Ecto neural progenitor cell (in vitro differentiated cells): ENCODE measurements around the gene CCDC97.
"Not testable (repeated sequence)": the region's sequence is repeated elsewhere in the genome, so short reads cannot be mapped to it uniquely, and the experiment has no call there.

Source experiments
- DNase-seq: peaks from one replicate; pipeline ENCODE4 v3.0.0-alpha.2; 2018; ENCODE audit warnings: low spot score

Gene CCDC97

DNA sequence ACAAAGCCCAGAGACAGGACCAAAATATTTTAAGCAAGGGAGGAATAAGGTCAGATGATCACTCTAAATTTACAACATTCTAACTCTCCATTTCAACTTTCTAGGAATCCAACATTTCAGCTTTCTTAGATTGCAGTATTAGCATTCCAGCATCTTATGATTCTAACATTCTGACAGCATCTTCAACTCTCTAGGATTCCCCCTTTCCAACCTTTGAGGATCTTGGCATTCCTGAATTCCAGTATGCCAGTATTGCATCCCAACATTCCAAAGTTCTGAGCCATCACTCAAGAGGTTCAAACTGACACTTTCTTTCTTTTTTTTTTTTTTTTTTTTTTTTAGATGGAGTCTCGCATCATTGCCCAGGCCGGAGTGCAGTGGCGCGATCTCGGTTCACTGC is 30.0 kb downstream of the CCDC97 start:
- DNase-seq: no peak

- no peak for DNase-seq
Measured at GRCh38 chr19:41341669-41342490, 31.9 kb downstream of the CCDC97 start.

GRCh38 chr19:41344162-41344561 is 34.2 kb downstream of the CCDC97 start:
- DNase-seq: no peak

DNA sequence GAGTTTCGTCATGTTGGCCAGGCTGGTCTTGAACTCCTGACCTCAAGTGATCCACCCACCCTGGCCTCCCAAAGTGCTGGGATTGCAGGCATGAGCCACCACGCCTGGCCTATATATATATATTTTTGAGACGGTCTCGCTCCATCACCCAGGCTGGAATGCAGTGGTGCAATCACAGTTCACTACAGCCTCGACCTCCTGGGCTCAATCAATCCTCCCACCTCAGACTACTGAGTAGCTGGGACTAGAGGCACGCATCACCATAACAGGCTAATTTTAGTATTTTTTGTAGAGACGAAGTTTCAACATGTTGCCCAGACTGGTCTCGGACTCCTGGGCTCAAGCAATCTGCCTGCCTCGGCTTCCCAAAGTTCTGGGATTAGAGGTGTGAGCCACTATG is 36.9 kb downstream of the CCDC97 start:
- not testable (repeated sequence) for DNase-seq

GRCh38 chr19:41350735-41351338 is 40.9 kb downstream of the CCDC97 start:
- DNase-seq: no peak

DNA sequence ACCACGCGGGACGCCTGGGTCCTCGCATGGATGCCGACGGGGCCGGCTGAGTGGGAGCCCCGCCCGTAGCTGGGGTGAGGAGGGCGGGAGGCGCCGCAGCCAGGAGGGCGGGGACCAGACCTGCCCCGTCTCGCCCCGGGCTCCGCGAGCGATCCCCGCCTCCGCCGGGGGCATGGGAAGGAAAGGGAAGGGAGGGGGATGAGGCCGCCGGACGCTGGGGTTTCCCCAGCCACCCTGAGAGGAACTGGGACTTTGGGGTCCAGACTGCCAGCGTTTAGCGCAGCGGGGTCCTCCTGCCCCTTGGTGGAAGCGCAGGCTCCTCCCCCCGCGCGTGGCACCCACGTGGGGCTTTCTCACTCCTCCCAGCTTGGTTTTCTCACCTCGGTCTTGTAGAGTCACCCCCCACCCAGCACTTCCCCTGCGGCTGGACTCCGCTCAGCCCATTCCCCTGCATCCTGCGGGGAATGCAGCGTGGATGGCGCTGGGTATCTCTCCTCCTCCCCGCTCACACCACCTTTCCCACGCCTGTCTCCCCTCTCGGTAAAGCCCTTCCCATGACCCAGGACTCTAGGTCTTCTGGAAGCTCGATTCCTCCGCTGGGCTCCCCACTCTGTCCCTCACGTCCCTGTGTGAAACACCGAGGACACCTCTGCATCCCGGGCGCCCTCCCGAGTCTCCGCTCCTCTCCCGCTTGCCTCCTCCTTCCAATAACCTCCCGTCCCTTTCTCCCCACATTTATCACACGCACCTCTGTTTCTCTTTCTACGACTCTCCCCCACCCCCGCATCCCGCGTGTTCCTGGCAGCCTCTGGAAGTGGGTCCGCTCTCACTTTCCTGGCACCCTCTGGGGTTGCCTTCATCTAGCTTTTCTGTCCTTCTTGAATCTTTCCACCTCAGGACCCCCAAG is 41.6 kb downstream of the CCDC97 start:
- DNase-seq: peak; percentile 61

- no peak for DNase-seq
Measured at GRCh38 chr19:41352279-41352608, 42.3 kb downstream of the CCDC97 start.

DNA sequence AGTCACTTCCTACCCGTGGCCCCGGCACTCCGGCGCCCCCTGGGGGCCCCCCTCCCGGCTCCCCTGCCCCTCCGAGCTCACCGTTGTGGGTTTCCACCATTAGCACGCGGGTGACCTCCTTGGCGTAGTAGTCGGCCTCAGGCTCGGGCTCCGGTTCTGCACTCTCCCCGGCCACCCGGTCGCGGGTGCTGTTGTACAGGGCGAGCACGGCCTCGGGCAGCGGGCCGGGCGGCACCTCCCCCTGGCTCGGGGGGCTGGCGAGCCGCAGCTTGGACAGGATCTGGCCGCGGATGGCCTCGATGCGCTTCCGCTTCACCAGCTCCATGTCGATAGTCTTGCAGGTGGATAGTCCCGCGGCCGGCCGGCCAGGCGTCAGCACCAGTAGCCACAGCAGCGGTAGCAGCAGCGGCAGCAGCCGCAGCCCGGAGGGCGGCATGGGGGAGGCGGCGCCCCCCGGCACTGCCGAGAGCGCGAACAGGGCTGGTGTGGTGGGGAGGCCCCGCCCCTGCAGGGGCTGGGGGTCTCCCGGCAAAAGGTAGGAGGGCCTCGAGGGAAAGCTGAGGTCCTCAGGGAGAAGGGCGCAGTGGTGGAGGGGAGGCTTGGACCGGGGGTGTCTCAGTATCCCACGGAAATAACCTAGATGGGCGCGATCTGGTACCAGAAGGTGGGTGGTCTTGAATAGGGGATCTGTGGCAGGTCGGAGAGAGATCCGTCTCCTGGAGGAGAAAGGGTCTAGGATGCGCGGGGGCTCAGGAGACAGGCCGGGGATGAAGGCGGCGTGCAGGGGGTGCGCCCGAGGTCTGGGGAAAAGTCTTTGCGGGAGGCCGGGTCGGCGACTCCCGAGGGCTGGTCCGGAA is 42.9 kb downstream of the CCDC97 start:
- DNase-seq: peak; percentile 80

GRCh38 chr19:41353466-41354342 is 43.7 kb downstream of the CCDC97 start, which contains the start of gene TGFB1:
TGFB1 (minus strand) TSS chr19:41353922; CDS start chr19:41353044, 878 bp downstream.
- DNase-seq: peak; percentile 84

GRCh38 chr19:41354343-41354953 is 44.5 kb downstream of the CCDC97 start:
- DNase-seq: no peak

DNA sequence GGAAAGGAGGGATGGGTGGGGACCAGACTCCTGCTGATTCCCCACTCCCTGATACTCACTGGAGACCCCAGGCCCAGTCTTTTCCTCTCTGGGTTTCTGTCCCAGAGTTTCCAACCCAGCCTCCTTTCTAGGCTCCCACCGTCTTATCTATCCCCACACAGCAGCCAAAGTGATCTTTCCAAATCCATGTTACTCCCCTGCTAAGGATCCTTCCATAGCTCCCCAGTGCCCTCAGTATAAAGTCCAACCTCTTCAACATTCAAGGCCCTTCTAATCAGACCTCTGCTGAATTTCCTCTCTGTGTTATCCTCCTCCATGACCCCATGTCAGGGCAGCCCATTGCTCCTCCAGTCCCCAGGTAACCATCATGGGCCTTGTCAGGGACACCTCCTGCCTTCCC is 45.1 kb downstream of the CCDC97 start:
- DNase-seq: no peak

DNA sequence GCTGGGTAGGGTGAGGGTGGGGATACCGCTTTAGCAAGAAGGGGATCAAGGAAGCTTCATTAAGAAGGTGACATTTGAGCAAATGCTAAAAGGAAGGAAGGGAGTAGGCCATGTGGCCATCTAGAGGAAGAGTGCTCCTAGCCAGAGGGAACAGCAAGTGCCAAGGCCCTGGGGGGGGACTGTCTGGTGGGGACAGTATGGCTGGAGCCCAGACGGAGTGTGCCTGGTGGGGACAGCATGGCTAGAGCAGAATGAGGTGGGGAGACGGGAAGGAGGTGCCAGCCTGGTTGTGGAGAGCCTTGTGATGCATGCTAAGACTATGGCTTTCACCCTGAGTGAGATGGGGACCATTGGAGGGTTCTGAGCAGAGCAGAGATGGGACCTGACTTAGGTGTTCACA is 45.8 kb downstream of the CCDC97 start:
- DNase-seq: no peak

DNA sequence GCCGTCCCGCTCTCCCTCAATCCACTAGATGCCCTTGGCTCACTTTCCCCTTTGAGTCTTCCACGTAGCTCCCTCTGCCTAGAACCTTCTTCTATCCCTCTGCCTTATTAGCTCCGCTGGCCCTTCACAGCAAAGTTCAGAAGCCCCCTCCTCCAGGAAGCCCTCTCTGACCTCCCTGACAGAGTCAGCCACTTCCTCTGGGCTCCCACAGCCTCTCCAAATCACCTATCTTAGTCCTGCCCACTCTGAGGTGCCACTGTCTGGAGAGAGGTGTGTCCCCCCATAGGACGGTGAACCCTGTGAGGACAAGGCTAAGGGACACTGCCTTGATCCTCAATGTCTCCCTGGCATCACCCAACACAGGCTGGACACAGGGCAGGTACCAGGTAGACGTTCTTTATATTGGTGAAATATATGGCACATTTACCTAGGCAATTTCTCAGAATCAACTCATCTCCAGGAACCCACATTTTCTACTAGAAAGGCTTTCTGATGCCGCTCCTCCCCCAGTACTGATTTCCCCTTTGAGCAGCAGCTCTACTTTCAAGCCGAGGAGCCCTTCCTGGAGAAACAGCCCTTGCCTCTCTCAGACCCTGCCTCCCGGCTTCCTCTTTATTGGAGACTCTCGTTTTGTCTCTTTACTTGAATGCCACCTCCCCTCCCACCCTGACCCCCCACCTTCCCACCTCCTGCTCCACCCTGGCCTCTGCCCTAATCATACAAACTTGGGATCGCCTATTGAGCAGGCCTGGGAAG is 47.2 kb downstream of the CCDC97 start:
- DNase-seq: no peak

GRCh38 chr19:41357746-41358145 is 47.8 kb downstream of the CCDC97 start:
- DNase-seq: no peak

DNA sequence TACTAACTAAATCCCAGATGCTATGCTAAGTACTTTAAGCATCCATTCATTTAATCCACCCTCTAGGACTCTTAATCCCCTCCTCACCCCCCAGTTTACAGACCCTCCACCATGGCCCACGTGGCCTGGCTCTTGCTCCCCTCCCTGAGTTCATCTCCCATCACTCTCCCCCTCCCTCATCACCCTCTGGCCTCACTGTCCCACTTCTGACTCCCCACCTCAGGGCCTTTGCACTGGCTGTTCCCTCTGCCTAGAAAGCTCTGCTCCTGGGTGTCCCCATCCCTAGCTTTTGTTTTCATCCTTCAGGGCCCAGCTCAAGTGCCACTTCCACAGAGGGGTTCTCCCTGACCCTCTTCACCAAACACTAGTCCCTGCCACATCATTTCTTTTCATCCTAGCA is 49.8 kb downstream of the CCDC97 start:
- no peak for DNase-seq

- no peak for DNase-seq
Measured at GRCh38 chr19:41362143-41362847, 52.3 kb downstream of the CCDC97 start.

- no peak for DNase-seq
Measured at GRCh38 chr19:41363371-41363752, 53.4 kb downstream of the CCDC97 start.

GRCh38 chr19:41363753-41364523 is 54.0 kb downstream of the CCDC97 start, which contains the start of gene B9D2:
B9D2 (minus strand) TSS chr19:41364149; CDS start chr19:41363519, 630 bp downstream.
- DNase-seq: peak; percentile 97
